Measurements from ENCODE around the gene SUSD5.
"Not testable (repeated sequence)": the region's sequence is repeated elsewhere in the genome, so short reads cannot be mapped to it uniquely, and the experiment has no call there.

SUSD5 gene

DNA sequence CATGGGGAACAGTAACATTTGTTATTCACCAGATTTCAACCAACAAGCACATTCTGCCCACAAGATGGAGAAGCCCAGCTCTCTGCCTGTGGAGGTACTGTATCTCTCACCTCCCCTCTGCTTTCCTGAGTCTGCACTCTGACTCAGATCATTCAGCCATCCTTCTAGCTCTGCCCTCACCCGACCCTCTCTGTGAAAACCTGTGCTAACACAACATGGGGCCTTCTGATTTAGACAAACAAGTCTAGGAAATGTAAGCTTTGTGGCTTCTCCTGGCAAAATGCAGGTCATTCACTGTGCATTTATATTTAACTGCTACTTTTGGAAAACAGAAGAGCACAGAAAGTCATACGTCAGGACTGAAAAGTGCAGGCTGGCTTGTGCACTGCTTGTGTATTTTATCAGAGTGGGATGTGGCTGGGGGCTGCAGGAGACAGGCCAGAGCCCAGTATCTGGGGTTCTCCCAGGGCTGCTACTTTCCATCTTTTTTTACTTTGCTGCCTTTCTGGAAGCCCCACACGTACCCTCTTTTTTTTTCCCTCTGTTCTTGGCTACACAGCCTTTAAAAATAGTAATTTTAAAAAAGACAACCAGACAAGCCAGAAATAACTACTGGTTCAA, 50.8 kb downstream of the SUSD5 start:
- Histone ChIP-seq H3K27me3 (no peaks in the 10 kb centered on the region), H3K4me1 (no peaks in the 10 kb centered on the region), H3K9me3 (no peaks in the 10 kb centered on the region), H3K4me3 (ENCODE audit: low read depth, low read length) (no peak overlapping the region), H3K36me3 (no peaks in the 10 kb centered on the region)
- TF ChIP-seq, protein P1, sequence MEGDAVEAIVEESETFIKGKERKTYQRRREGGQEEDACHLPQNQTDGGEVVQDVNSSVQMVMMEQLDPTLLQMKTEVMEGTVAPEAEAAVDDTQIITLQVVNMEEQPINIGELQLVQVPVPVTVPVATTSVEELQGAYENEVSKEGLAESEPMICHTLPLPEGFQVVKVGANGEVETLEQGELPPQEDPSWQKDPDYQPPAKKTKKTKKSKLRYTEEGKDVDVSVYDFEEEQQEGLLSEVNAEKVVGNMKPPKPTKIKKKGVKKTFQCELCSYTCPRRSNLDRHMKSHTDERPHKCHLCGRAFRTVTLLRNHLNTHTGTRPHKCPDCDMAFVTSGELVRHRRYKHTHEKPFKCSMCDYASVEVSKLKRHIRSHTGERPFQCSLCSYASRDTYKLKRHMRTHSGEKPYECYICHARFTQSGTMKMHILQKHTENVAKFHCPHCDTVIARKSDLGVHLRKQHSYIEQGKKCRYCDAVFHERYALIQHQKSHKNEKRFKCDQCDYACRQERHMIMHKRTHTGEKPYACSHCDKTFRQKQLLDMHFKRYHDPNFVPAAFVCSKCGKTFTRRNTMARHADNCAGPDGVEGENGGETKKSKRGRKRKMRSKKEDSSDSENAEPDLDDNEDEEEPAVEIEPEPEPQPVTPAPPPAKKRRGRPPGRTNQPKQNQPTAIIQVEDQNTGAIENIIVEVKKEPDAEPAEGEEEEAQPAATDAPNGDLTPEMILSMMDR (IDR thresholded peaks at IDR 0.05; ENCODE audit: low read depth, low read length): no peak
- DNase-seq: no peak

DNA sequence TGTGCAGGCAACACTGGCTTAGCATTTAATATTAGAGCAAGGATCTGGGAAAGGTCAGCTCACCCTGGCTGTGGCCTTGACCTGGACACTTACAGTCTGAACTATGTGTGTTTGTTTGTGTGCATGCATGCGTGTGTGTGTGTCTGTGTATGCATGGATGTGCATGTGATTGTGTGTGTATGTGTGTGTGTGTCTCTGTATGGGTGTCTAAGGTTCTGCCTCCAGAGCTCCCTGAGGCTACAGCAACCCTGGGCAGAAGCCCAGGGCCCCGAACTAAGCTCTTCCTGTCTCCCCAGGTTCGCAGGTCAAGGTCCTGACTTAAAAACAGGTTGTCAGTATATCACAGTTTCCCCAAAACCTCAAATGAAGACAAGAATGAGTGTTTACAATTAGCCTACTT, 51.3 kb downstream of the SUSD5 start:
- TF ChIP-seq, protein P1 (IDR thresholded peaks at IDR 0.05; ENCODE audit: low read depth, low read length): no peak
- DNase-seq: no peak
- no peaks in the 10 kb centered on the region for H3K36me3 ChIP-seq
- no peaks in the 10 kb centered on the region for H3K4me1 ChIP-seq
- no peaks in the 10 kb centered on the region for H3K27me3 ChIP-seq
- no peak overlapping the region for H3K4me3 ChIP-seq (ENCODE audit: low read depth, low read length)
- H3K9me3 ChIP-seq: no peaks in the 10 kb centered on the region

DNA sequence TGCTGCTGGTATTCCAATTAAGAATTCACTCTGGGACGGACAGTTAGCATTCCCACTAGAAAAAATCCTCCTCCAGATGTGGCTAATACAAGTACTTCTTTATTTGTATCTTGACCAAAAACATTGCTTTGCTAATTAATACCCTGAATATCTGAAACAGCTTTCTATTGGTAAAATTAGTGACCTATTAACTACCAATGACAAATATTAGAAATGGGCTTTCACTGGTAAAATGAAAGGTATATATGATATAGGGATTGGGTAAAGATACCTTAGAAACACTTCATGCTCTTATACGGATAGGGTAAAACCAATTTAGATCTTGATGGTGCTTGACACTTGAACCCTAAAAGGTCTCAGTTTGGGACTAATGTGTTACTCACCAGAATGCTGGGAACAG, 52.5 kb downstream of the SUSD5 start:
- Histone ChIP-seq H3K9me3 (no peaks in the 10 kb centered on the region), H3K4me1 (no peaks in the 10 kb centered on the region), H3K4me3 (ENCODE audit: low read depth, low read length) (no peak overlapping the region), H3K27me3 (no peaks in the 10 kb centered on the region), H3K36me3 (no peaks in the 10 kb centered on the region)
- TF ChIP-seq, protein P1 (IDR thresholded peaks at IDR 0.05; ENCODE audit: low read depth, low read length): no peak
- DNase-seq: no peak

DNA sequence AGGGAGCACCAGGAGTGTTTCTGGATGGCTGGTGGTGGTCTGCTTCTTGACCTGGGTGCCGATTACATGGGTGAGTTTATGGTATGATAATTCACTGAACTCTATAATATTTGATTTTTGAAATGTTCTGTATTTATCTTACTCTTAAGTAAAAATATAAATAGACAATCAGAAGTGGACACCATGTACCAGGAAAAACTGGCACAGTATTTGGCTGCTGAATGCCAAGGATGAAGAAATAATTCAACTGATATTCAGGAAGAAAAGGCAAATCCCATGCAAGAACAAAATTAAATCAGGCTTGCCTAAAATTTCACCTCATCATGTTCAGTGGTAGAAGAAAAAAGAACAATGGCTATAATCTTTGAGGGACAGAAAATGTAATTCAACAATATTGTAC, 53.2 kb downstream of the SUSD5 start:
- no peak for DNase-seq
- TF ChIP-seq, protein P1 (IDR thresholded peaks at IDR 0.05; ENCODE audit: low read depth, low read length): no peak
- Histone ChIP-seq H3K36me3 (no peaks in the 10 kb centered on the region), H3K4me3 (ENCODE audit: low read depth, low read length) (no peak overlapping the region), H3K27me3 (no peaks in the 10 kb centered on the region), H3K9me3 (no peaks in the 10 kb centered on the region), H3K4me1 (no peaks in the 10 kb centered on the region)

DNA sequence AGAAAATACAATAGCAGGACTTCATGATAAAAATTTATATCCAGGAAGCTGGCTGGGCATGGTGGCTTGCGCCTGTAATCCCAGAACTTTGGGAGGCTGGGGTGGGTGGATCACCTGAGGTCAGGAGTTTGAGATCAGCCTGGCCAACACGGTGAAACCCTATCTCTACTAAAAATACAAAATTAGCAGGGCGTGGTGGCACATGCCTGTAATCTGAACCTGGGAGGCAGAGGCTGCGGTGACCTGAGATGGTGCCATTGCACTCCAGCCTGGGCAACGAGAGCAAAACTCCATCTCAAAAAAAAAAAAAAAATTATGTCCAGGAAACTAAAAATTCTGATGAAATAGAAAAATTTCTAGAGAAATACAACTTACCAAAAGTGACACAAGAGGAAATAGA, 56.0 kb downstream of the SUSD5 start:
- H3K4me1 ChIP-seq; DNase-seq; H3K4me3 ChIP-seq (ENCODE audit: low read depth, low read length); H3K27me3 ChIP-seq; H3K36me3 ChIP-seq; H3K9me3 ChIP-seq: not testable (repeated sequence)

DNA sequence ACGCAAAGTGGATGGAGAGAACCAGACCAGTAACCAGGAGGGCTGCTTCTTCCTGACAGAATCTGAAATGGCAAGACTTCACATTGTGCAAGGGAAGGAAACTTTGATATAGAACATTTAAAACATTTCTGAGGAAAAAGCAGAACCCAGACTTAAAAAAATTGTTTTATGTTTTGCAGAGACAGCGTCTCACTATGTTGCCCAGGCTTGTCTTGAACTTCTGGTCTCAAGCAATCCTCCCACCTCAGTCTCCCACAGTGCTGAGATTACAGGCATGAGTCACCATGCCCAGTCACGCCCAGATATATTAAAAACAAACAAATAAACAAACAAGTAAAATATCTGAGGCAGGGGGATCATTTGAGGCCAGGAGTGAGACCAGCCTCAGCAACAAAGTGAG, 58.6 kb downstream of the SUSD5 start:
- Histone ChIP-seq H3K9me3 (no peaks in the 10 kb centered on the region), H3K36me3 (no peaks in the 10 kb centered on the region), H3K4me1 (no peaks in the 10 kb centered on the region), H3K27me3 (no peaks in the 10 kb centered on the region), H3K4me3 (ENCODE audit: low read depth, low read length) (no peak overlapping the region)
- TF ChIP-seq, protein P1 (IDR thresholded peaks at IDR 0.05; ENCODE audit: low read depth, low read length): no peak
- no peak for DNase-seq

DNA sequence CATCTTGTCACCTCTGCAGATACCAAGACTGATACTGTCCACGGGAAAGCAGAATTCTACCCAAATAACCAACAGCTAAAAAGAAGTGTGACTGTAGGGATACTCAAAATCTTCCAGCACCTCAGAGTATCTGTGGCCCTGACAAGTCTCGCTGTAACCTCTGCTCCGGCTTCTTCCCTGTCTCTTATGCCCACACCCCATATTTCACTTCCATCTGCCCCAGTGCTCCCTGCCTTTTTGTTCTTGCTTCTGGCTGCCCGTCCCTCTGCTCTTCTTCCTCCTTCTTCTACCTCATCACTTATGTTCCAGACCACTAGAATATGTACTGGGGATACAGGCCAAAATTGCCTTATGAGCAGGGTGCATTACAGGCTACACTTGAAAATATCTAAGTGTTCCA, 59.4 kb downstream of the SUSD5 start:
- DNase-seq: no peak
- Histone ChIP-seq H3K4me3 (ENCODE audit: low read depth, low read length) (no peak overlapping the region), H3K36me3 (no peaks in the 10 kb centered on the region), H3K27me3 (no peaks in the 10 kb centered on the region), H3K4me1 (no peaks in the 10 kb centered on the region), H3K9me3 (no peaks in the 10 kb centered on the region)
- TF ChIP-seq, protein P1 (IDR thresholded peaks at IDR 0.05; ENCODE audit: low read depth, low read length): no peak

Data from BE2C (cell line).